NCI-H69 (cell line): ENCODE data around the gene TMOD3.
"Not testable (repeated sequence)": the region's sequence is repeated elsewhere in the genome, so short reads cannot be mapped to it uniquely, and the experiment has no call there.

Experiments used
- DNase-seq: peaks from one replicate; lab custom pipeline; 2025; lab: John Stamatoyannopoulos, UW

TMOD3 gene

DNA sequence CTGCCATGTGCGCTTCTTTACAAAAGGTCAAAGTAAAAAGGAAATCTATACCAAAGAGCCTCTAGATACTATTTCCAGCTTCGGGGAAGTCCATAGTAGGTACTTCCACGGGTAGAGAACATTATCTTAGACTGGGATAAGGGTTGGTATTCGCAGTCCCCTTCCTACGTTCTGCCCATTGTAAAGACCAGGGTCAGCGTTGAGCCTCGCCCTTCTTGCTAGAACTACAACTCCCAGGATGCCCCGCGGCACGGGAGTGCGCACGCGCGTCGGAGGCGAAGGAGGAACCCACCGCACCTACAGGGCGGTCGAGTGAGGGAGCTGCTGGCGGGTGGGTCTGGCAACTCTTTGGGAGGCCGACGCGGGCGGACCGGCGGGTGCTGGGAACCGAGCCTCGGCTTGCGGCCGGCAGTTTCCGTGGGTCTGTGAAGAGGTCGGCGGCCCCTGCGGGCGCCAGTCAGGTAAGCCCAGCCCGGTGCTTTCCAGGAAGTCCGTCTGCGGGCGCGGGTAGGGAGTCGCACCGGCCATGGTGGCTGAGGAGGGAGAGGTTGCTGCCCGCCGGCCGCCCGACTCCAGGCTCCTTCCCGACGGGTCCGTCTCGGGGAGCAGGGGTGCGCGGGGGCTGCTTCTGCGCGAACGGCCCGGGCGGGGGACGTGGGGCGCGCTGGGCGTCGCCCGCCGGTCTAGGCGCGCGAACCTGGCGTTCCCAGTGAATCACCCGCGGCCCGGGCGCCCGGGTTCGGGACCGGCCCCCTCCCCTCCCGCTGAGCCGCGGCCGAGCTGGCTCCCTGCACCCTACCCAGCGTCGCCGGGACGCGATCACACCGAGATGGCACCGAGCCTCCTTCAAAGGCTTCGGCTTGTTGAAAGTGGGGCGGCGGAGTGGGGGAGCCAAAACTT is at the start of gene TMOD3:
Gene TMOD3, plus strand, starts transcription at position 278 of the 900 bp plus-strand sequence. CDS start 33,232 bp downstream, outside the sequence.
- DNase-seq: peak; percentile 96

DNA sequence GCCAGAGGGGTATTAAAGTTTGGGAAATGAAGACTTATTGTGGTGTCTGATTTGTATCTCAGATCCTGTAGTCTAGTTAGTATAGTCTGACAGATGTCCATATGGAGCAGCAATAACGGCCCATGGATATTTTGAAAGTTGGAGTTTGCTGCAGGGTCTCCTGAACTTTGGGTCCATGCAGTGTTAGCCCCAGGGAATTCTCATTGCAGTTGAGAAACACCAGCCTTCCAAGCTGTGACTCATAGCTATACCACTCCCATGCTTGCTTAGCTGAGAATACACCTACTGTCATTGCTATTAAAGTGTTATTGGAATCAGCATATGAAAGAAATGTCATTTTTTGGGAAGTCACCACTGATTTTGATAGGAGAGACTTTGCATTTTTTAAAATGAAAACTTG is 48.8 kb upstream of the TMOD3 start:
- no peak for DNase-seq

DNA sequence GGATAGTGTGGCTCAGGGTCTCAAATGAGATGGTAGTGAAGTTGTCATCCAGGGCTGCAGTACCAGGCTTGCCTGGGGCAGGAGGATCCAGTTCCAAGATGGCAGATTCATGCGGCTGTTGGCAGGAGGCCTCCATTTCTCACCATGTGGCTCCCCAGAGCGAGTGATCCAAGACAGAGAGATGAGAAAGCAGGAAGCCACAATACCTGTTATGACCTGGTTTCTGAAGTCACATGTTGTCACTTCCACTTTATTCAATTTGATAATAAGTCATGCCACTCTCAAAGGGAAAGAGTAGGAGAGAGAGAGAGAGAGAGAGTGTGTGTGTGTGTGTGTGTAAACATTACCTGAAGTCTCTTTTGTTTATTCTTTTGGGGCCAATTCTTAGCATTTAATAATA is 47.9 kb upstream of the TMOD3 start:
- DNase-seq: no peak

DNA sequence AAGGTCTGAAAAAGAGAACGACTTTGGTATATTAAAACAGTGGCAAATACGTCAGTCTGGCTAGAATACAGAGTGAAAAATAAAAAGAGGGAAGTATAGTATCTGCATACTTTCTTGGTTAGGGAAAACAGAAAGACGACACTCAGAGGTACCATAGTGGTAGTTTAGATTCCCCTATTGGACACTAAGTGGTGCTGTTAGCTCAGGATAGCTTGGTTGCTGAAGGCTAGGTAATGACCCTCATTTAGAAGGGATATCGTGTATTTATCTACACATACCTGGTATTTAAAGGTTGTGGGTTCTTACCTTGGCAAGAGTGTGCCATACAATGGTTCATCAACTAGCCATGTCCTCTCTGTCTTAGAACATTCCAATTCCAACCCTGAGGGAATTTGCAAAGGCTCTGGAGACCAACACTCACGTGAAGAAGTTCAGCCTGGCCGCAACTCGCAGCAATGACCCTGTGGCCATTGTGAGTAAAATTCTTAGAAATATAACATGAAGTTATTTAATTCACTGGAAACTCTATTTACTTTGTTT is 47.0 kb upstream of the TMOD3 start:
- DNase-seq: peak; percentile 57

DNA sequence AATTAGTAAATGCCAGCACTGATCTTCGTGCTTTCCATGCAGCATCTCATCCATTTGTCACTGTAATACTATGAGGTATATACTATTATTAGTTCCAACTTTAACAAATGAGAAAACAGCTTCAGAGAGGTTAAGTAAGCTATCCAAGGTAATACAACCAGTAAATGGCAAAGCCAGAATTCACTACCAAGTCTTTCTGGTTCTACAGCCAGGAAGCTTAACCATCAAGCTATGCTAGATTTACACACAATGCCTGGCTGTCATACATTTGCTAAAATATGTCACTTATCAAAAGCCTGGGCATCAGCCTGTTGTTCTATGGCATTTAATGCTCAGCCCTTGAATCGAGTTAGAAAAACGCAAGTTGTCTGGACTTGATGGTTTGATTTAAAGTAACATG is 45.5 kb upstream of the TMOD3 start:
- no peak for DNase-seq

DNA sequence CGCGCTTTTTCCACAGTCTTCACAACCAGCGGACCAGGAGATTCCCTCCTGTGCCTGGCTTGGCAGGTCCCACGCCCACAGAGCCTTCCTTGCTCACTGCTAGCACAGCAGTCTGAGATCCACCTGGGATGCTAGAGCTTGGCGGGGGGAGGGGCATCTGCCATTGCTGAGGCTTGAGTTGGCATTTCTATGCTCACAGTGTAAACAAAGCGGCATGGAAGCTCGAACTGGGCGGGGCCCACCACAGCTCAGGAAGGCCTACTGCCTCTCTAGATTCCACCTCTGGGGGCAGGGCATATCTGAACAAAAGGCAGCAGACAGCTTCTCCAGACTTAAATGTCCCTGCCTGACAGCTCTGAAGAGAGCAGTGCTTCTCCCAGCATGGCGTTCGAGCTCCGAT is 42.3 kb upstream of the TMOD3 start:
- DNase-seq: not testable (repeated sequence)

DNA sequence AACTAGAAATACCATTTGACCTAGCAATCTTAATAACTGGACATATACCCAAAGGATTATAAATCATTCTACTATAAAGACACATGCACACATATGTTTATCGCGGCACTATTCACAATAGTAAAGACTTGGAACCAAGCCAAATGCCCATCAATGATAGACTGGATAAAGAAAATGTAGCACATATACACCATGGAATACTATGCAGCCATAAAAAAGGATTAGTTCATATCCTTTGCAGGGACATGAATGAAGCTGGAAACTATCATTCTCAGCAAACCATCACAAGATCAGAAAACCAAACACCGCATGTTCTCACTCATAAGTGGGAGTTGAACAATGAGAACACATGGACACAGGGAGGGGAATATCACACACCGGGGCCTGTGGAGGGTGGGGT is 37.0 kb upstream of the TMOD3 start:
- DNase-seq: not testable (repeated sequence)

DNA sequence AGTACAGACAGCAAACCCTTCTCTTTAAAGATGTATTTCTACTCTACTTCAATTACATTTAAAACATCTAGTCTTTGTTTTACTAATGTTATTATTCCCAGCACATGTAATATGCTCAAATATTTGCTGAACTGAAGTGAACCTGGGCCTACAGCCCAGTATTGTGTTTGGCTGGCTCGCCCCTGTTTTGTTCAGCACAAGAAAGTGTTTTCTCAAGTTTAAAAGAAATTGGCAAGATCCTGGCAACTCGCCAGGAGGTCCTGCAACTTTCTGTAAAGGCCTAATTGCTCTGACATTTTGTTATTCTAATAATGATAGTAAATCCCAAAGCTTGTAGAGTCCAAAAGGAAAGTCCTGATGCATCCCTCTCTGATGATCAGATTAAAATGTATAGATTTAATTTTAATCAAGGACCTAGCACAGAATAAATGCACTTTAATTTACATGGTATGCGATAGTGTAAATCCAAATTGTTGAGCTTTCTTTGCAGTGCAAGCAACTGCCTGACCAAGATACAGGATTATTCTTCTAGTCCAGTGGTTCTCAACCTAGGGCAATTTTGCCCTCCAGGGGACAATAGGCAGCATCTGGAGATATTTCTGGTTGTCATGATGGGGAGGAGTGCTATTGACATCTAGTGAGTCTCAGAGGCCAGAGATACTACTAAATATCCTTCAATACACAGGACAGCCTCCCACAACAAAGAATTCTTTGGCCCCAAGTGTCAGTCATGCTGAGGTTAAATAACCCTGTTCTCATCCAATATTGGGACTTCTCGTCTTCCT is 35.7 kb upstream of the TMOD3 start:
- DNase-seq: peak; percentile 63

DNA sequence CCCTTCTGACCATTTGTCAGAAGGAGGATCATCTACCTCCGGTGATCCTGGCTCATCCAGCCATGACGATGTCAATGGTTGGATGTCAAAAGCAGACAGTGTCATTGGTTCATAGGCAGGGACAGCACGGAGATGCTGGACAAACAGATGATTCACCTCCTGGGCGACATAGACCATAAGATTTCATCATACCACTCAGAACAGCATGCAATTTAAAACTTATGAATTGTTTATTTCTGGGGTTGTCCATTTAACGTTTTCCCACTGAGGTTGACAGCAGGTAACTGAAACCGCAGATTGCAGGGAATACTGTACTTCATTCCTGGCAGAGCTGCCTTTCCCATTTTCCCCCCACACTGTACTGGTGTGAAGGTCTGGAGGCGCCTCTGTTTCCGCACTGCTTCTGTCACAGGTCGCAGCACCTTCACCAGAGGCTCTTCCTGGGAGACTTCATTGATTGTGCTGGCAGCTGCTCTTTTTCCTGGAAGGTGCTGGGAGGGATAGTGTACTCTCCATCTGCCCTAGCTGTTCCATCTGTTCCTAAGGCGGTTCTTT is 32.5 kb upstream of the TMOD3 start:
- DNase-seq: peak; percentile 82

DNA sequence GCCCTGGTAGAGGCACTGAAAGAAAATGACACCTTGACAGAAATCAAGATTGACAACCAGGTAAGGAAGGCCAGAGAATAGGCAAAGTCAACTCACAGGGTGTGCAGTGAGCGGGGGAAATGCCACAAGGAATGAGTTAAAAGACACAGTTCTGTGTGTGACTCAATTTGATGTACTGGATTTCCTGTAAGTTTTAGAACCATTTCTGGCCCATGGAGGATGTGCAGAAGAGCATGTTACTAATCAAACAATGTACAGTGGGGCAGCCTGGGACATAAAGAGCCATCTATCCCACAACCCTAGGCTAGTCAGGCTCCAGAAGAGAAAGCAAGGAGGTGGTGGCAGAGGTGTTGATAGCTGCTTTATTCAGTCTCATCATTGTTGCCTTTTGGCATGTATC is 31.2 kb upstream of the TMOD3 start:
- no peak for DNase-seq

DNA sequence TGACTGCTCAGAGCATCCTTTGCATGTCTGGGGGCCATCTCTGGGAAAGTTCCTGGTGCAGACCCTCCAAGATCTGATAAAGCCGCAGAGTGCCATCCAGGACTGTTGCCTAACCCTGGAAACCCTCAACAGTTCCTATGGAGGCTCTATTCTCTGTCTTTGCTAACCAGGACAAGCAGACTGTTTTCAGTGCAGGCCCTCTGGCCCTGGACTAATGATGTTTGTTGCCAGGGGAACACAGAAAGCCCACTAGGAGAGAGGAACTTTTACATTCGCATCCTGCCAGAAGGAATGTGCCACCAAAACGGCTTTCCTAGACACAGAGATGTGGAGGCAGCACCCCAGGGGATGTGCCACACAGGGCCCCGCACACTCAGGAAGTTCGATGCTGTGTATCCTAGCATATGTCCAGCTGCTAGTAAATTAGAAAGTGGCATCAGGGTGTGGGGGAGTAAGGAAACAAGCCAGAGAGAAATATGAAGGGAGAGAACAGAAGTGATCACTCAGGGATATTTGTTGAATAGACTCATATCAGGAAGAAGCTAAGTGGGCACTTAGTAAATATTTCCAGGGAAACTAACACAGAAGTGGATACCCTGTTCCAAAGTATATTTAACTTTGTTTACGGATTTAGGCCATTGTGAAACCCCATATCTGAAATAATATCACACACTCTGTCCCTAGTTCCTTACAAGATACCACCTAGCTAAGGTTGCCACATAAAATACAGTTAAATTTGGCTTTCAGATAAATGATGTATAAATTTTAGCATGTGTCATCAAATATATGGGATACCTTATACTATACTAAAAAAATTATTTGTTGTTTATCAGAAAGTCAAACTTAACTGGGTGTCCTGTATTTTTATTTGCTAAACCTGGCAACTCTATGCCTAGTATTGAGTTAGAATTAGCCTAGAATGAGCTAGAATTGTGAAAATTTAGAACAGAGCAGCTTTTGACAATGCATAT is 29.9 kb upstream of the TMOD3 start:
- DNase-seq: no peak

DNA sequence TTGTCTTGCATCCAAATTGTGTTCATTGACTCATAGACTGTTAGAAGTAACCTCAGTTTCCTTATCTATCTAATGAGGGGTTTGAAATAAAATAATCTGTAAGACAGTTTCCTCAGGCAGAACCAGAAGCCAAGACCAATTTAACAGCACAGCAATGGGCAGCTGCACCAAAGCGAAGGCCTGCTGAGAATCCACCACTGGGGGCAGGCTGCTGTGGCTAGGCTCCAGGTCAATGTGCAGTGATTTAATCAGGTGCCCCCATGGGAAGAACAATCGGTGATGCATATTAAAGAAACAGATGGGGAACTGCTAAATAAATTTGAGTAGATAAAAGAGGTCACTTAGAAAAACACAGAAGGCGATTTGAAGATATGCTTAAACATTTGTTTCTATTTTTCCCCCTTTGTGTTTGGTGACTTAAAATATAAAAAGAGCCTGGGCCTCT is 28.0 kb upstream of the TMOD3 start:
- DNase-seq: peak; percentile 92

DNA sequence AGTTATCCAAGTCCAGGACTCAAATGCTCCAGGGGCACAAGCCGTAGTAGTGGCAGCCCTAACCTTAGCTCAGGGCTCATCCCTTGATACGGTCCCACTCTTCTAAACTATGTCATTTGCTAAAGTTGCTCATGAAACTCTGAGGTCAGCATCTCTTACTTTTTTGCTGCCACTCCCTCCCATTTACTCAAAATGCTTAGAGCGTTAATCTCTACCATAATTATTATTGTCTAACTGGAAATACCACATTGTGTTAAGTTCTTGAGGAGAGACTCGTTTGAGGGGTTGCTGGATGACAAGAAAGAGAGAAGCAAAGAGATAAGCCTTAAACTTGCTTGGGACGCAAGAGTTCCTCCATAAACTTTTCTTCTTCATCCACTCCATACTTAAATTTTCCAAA is 26.9 kb upstream of the TMOD3 start:
- DNase-seq: no peak

DNA sequence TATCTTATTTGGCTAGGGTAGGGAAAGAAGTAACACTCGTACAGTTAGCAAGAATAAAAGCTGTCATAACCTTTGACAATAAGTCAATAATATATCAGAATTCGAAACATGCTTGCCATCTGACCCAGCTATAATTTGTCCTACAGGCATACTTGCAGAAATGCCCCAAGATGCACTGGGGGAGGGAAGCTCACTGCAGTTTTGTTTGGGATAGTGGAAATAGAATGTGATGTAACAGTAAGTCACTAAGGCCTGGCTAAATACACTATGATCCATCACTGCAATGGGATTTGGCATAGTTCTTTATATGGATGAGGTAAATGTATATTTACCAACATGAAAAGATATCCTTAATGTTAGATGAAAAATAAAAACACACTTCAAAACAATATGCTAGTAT is 25.5 kb upstream of the TMOD3 start:
- DNase-seq: no peak

DNA sequence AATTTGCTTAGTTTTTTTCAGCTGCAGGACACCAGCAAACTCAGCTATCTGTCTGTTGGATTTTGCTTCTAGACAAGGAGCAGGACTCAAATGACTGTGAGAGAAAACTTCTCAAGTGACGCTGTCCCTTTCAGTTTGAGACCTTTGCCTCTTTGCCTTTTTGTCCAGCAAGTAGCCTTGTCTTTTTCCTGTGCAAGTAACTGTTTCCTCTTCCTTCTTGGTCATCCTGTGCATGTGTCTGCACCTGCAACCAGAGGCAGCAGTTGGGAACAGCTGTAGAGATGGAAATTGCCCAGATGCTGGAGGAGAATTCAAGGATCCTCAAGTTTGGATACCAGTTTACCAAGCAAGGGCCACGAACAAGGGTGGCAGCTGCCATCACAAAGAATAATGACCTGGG is 23.3 kb upstream of the TMOD3 start:
- DNase-seq: no peak

DNA sequence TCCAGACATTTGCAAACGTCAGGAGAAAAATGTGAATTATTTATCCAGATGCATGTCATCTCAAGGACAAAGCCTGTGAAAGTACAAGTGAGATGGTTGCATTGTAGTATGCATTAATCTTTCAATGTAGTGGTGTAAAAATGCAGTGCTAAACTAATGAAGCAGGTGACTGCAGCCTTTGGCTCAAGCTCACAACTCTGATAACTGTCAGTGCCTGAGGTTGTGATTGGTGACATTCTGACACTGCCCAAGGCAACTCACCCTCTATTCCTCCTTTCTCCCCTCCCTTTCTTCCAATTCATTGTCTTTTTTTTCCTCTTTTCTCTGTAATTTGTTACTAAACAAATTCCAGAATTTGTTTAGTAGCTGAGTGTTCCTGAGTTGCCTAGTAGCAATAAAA is 20.0 kb upstream of the TMOD3 start:
- no peak for DNase-seq

DNA sequence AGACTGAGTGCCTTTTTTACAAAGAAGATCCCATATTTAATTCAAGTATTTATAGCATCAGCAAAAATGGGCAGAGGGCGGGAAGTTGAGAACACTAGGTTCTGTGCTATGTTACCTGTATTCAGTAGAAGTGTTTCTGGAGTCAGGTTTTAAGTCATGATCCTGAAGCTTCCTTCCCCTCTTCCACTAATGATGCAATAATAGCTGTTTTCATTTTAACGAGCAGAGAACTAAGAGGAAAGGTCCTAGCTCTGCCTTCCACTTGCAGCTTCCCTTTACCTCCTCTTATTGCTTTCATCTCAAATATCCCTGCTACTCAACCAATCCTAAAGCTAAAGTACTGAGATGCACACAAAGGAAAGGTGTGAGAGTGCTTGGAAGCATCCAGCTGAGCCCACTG is 16.9 kb upstream of the TMOD3 start:
- DNase-seq: no peak

DNA sequence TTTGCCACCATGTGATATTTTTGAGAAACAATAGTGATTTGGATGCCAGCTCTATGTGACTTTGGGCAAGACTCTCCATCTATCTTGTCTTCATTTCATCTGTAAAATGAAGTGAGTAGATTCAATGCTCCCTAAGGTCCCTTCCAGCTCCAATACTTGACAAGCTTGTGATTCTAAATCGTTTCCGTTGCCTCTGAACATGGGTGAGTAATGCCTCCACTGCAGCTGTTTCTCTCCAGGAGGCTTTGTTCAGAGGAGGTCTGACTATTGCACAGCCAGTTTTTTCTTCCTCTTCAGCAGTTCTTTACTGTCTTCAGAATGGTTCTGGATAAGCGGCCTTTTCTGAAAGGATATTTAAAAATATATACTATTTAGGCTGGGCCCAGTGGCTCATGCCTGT is 14.8 kb upstream of the TMOD3 start:
- DNase-seq: no peak

DNA sequence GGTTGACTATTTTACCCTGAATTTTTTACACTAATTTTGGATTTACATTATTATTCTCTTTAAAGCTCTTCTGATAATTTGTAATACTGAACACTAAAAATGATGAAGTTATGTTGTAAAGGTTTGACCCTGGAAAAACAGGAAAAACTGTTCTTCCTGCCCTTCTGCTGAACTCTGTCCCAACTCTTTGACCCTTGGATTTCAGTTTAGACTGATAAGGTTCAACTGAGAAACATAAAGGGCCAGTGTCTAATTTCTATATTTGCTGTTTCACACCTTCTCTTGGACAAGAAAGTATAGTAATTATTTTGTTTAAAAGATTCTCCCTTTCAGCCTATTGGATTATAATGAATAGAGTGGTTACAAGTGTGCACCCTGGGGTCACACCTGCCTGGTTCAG is 12.8 kb upstream of the TMOD3 start:
- peak; percentile 44 for DNase-seq

DNA sequence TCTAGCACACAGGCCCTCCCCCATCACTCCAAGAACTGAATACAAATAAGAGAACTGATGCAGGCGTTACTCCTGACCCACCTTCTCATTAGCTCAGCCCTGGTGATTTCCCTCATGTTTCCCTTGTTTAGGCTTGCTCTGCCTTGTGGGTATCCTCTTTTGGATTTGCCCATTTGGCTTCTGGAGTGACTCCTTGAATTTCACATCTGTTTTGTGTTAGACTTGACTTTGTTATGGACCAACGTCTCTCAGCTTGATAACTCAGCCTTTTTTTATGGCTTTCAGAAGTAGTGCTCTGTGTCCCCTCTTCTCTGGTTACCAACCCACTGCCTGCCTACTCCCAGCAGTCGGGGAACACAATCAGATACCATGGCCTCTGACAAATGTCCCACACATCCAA is 11.3 kb upstream of the TMOD3 start:
- no peak for DNase-seq

DNA sequence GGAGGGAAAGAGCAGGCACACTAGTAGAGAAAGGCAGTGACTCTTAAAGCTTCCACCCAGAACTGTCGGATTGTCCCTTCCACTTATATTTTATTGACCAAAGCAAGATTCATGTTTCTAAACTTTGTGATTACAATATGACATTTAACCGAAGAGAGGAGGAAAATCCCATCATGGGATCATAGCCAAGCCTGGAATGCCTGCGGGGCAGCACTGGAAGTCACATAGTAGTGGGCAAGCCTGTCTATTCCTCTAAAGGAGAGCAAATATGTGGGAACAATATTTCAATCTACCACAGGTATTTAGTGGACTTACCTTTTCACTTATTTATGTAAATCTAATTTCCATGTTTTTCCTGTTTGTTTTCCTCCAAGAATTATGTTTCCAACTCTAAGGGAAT is 3.8 kb upstream of the TMOD3 start:
- no peak for DNase-seq
